Measurements from ENCODE around the gene BEST1.
"Not testable (repeated sequence)": the region's sequence is repeated elsewhere in the genome, so short reads cannot be mapped to it uniquely, and the experiment has no call there.

The BEST1 gene

GRCh38 chr11:61978703-61979661 is 28.8 kb downstream of the BEST1 start:
- DNase-seq (ENCODE audit: low read depth) = no peak

GRCh38 chr11:61980783-61981541 is 30.8 kb downstream of the BEST1 start:
- DNase-seq (ENCODE audit: low read depth) = no peak

- no peak for DNase-seq (ENCODE audit: low read depth)
These were observed 33.3 kb downstream of the BEST1 start for GRCh38 chr11:61983419-61983818.

GRCh38 chr11:61985869-61986268 is 35.7 kb downstream of the BEST1 start:
- DNase-seq (ENCODE audit: low read depth) = no peak

GRCh38 chr11:61994981-61995380 is 44.8 kb downstream of the BEST1 start:
- DNase-seq (ENCODE audit: low read depth) = no peak

- DNase-seq (ENCODE audit: low read depth) = no peak
These were observed 46.8 kb downstream of the BEST1 start for GRCh38 chr11:61996933-61997332.

GRCh38 chr11:61999141-61999975 is 49.2 kb downstream of the BEST1 start:
- no peak for DNase-seq (ENCODE audit: low read depth)

- no peak for DNase-seq (ENCODE audit: low read depth)
These were observed 50.6 kb downstream of the BEST1 start for GRCh38 chr11:62000539-62001446.

GRCh38 chr11:62001450-62002191 is 51.5 kb downstream of the BEST1 start:
- no peak for DNase-seq (ENCODE audit: low read depth)

GRCh38 chr11:62002283-62002682 is 52.1 kb downstream of the BEST1 start:
- not testable (repeated sequence) for DNase-seq (ENCODE audit: low read depth)

- DNase-seq (ENCODE audit: low read depth) = peak; percentile 31
These were observed 54.3 kb downstream of the BEST1 start for GRCh38 chr11:62004473-62004872.

GRCh38 chr11:62008193-62008592 is 58.0 kb downstream of the BEST1 start:
- DNase-seq (ENCODE audit: low read depth) = no peak

- no peak for DNase-seq (ENCODE audit: low read depth)
These were observed 60.9 kb downstream of the BEST1 start for GRCh38 chr11:62010935-62011528.

GRCh38 chr11:62011881-62012280 is 61.7 kb downstream of the BEST1 start:
- no peak for DNase-seq (ENCODE audit: low read depth)

GRCh38 chr11:62012451-62012831 is 62.3 kb downstream of the BEST1 start:
- no peak for DNase-seq (ENCODE audit: low read depth)

- DNase-seq (ENCODE audit: low read depth) = no peak
These were observed 62.8 kb downstream of the BEST1 start for GRCh38 chr11:62012832-62013461.
